Transverse colon (tissue), 3 donors: Measurements from ENCODE around the gene DDI2.

Experiments
- EP300 ChIP-seq: sonication (generic); formaldehyde crosslinking; IDR thresholded peaks from one replicate; pipeline ENCODE4 v1.6.1; 2017; ENCODE audit warnings: antibody characterized with exemption, low read depth
- POLR2AphosphoS5 ChIP-seq, 3 donors: sonication (generic); formaldehyde crosslinking; IDR thresholded peaks; one replicate each; pipeline ENCODE4 v1.6.1; 2016; ENCODE audit warnings: antibody characterized with exemption in 3 of 3

- TF ChIP-seq POLR2AphosphoS5 (IDR thresholded peaks at IDR 0.05) (no peak), EP300 (no peak)
These were observed 87.4 kb downstream of the DDI2 start for GRCh38 chr1:15704526-15705183.
